Measurements from ENCODE around the gene MTA3.

- TF ChIP-seq EGR1 (conservative IDR thresholded peaks at IDR 0.05), result no peak
- no peak for TF ChIP-seq MNT (conservative IDR thresholded peaks at IDR 0.05)
- TF ChIP-seq ZNF707 (CRISPR knock-in tag; conservative IDR thresholded peaks at IDR 0.05), result no peak
- no peak for TF ChIP-seq BCL6 (CRISPR knock-in tag; IDR thresholded peaks at IDR 0.05)
- TF ChIP-seq EHMT2 (IDR thresholded peaks at IDR 0.05), result no peak
- no peak for TF ChIP-seq CREM (IDR thresholded peaks at IDR 0.05; ENCODE audit: low read depth)
- no peak for TF ChIP-seq CTCF (IDR thresholded peaks at IDR 0.05 in 2 of 3, conservative IDR thresholded peaks at IDR 0.05 in 1 of 3; ENCODE audit: insufficient read depth in 2 of 3, low read depth in 1 of 3, low read length in 3 of 3)
- TF ChIP-seq ERF (CRISPR knock-in tag; IDR thresholded peaks at IDR 0.05), result no peak
Measured at GRCh38 chr2:42659609-42660008, 91.2 kb downstream of the MTA3 start.

All from K562 (cell line).